NCI-H128 (cell line): Measurements from ENCODE around the gene PGK2.
"Not testable (repeated sequence)": the region's sequence is repeated elsewhere in the genome, so short reads cannot be mapped to it uniquely, and the experiment has no call there.

Experiments
- DNase-seq: peaks from one replicate; lab custom pipeline; 2025; ENCODE audit not compliant: unreplicated experiment; lab: John Stamatoyannopoulos, UW

Gene PGK2

DNA sequence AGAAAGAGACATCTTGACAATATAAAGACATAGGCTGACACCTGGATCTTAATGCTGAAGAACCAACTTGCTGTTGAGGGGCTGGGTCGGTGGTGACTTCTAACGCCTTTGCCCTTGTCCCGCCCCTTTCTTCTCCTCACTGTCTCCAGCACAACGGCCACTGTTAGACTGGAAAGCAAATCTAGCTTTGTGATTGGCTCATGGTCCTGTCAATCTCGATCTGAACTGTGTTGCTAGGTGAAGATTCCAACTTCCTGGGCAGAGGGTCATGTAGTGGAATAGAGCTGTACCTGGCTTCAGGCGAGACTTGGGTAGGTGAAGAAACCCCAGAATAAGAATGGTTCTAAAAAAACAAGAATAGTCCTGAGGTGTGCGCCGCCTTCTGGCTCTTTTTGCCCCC lies at the start of gene PGK2:
PGK2 (minus strand) TSS at position 110 of the 400 bp plus-strand sequence; CDS start at position 12, 98 bp downstream.
- no peak for DNase-seq

- DNase-seq, result no peak
Measured at GRCh38 chr6:49835140-49835539, 48.1 kb upstream of the PGK2 start.

- no peak for DNase-seq
Measured at GRCh38 chr6:49833386-49833785, 46.3 kb upstream of the PGK2 start.

- no peak for DNase-seq
Measured at GRCh38 chr6:49826743-49827406, 39.8 kb upstream of the PGK2 start.

- no peak for DNase-seq
Measured at GRCh38 chr6:49815166-49815565, 28.1 kb upstream of the PGK2 start.

- no peak for DNase-seq
Measured at GRCh38 chr6:49813248-49813647, 26.2 kb upstream of the PGK2 start.

DNA sequence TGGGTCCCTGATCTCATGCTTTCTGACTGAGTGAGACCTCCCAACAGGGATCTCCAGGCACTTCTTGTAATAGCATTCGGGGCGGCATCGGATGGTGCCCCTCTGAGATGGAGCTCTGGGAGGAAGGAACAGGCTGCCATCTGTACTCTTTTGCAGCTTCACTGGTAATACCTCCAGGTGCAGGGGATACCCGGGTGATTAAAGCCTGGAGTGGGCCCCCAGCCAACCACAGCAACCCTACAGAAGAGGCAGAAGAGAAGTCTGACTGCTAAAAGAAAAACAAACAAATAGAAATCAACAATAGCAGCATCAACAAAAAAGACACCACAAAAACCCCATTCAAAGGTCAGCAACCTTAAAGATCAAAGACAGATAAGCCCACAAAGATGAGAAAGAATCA lies 19.1 kb upstream of the PGK2 start:
- no peak for DNase-seq

- DNase-seq, result no peak
Measured at GRCh38 chr6:49805246-49805645, 18.2 kb upstream of the PGK2 start.

DNA sequence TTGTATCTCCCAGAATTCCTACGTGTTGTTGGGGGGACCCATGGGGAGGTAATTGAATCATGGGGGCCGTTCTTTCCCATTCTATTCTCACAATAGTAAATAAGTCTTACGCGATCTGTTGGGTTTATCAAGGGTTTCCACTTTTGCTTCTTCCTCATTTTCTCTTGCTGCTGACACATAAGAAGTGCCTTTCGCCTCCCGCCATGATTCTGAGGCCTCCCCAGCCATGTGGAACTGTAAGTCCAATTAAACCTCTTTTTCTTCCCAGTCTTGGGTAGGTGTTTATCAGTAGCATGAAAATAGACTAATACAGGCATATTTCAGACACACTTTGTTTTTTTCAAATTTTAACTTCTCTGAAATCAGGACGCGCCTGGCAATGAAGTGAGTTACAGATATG lies 14.4 kb upstream of the PGK2 start:
- no peak for DNase-seq

GRCh38 chr6:49799090-49799489 lies 12.0 kb upstream of the PGK2 start:
- no peak for DNase-seq

DNA sequence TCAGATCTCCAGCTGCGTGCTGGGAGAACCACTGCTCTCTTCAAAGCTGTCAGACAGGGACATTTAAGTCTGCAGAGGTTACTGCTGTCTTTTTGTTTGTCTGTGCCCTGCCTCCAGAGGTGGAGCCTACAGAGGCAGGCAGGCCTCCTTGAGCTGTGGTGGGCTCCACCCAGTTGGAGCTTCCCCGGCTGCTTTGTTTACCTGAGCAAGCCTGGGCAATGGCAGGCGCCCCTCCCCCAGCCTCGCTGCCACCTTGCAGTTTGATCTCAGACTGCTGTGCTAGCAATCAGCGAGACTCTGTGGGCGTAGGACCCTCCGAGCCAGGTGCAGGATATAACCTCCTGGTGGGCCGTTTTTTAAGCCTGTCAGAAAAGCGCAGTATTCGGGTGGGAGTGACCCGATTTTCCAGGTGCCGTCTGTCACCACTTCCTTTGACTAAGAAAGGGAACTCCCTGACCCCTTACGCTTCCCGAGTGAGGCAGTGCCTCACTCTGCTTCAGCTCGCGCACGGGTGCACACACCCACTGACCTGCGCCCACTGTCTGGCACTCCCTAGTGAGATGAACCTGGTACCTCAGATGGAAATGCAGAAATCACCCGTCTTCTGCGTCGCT lies 9.9 kb upstream of the PGK2 start:
- not testable (repeated sequence) for DNase-seq

- DNase-seq, result no peak
Measured at GRCh38 chr6:49790341-49790740, 3.3 kb upstream of the PGK2 start.

GRCh38 chr6:49784272-49784671 lies 2.8 kb downstream of the PGK2 start:
- no peak for DNase-seq

GRCh38 chr6:49782725-49783124 lies 4.4 kb downstream of the PGK2 start:
- DNase-seq, result no peak

DNA sequence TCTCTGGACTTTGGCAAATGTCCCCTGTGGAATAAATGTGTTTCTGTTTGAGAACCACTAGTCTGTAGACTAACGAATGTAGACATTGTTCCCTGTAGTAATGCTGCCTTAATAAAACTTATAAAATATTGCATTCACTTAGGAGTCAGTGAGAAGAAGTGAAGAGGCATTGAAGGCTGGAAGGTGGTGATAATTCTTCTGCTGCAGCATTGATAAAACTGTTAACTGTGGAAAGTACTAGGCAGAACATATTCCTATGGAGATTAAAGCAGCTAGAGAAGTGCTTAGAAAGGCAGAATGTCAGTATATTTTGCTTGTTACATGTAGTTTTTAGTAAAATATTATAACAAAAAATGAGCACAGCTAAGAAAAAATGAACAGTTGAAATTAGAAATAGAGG lies 4.8 kb downstream of the PGK2 start:
- DNase-seq, result no peak

DNA sequence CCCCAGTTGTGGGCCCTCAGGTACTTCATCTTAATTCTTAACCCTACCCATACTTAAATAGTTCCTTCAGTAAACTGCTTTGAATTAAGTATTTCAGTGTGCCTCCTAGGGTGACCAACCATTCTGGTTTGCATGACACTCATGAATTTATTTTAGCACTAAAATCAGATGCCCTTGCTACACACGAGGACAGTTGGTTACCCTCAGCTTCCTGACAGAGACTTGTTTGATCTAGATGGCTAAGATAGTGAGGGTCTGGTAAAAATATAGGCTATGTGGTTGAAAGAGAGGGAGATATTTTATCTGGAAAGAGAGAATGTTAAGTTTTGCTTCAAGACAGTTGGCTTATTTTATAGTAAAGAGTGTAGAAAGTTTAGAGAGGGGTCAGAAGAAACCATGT lies 10.6 kb downstream of the PGK2 start:
- no peak for DNase-seq

- DNase-seq, result no peak
Measured at GRCh38 chr6:49775043-49775442, 12.0 kb downstream of the PGK2 start.

GRCh38 chr6:49772285-49772684 lies 14.8 kb downstream of the PGK2 start:
- no peak for DNase-seq

DNA sequence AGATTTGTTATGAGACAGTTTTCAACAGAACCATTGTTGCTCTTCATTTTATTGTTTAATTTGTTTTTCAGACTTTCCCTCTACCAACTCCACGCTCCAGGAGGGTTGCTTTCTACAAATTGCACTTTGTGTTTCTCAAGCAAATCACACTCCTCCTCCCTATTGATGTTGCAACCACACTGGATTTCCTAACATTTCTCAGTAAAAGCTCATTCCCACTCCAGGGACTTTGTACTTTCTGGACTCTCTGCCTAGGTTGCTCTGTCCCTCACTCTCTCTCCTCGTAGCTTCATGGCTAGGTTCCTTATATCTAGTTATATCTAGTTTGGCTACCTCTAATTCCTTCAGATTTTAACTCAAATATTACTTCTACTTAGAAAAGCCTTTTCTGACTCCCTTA lies 20.3 kb downstream of the PGK2 start:
- DNase-seq, result no peak

DNA sequence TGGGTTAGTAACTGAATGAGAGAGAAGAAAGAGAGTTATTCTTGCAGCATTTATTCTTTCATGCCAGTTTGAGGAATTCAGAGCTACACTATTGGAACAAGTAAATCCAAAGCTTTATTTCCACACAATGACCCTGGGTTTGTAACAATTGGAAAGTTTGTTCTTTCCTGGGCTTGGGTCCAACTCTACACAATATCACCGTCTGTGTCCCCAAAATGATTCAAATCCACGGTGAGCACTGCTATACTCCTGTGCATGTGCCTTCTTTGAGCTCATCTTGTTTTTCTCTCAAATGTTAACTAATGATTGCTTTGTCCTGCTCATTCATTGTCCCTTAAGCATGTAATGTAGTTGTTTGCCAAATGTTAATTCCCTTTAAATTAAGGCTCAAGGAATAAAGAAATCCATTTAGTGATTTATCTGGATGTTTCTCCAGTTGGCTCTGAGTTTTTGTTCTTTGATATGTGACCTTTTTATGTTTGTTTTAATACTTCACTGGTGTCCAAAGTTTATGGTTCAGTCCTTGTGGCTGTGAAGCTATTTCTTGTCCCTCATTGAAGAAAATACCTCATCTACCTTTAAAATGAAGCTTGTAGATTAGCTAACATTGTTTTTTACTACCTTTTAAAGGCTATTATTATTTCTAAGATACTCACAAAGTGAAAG lies 22.4 kb downstream of the PGK2 start:
- no peak for DNase-seq

GRCh38 chr6:49744259-49744658 lies 42.8 kb downstream of the PGK2 start, which contains the start of gene CRISP3:
CRISP3 (minus strand) TSS chr6:49744388; CDS start chr6:49744367, 21 bp downstream.
- DNase-seq, result no peak

GRCh38 chr6:49743429-49743828 lies 43.7 kb downstream of the PGK2 start:
- DNase-seq, result no peak
